SK-N-SH treated with all-trans-retinoic acid at 6 μM for 48 hours (cell line): ENCODE data around the gene OR2B2.

Source experiments
- ARNTL ChIP-seq: fragments of 450-650 bp; formaldehyde crosslinking; IDR thresholded peaks from 2 replicates; pipeline ENCODE4 v1.5.0; 2020; ENCODE audit warnings: low read depth, mild to moderate bottlenecking, moderate library complexity, borderline replicate concordance
- CSDC2 ChIP-seq: fragments of 250-450 bp; sonication (Bioruptor Pico); IDR thresholded peaks from 2 replicates; pipeline ENCODE4 v1.5.0; 2020; ENCODE audit warnings: mild to moderate bottlenecking, moderate library complexity
- ESRRG ChIP-seq: fragments of 250-450 bp; sonication (Bioruptor Pico); IDR thresholded peaks from 2 replicates; pipeline ENCODE4 v1.6.1; 2021; ENCODE audit warnings: mild to moderate bottlenecking
- GLIS3 ChIP-seq: fragments of 250-450 bp; sonication (Bioruptor Pico); IDR thresholded peaks from 2 replicates; pipeline ENCODE4 v1.5.0; 2020; ENCODE audit warnings: mild to moderate bottlenecking, moderate library complexity
- PPARA ChIP-seq: fragments of 250-450 bp; sonication (Bioruptor Pico); IDR thresholded peaks from 2 replicates; pipeline ENCODE4 v1.5.0; 2020; ENCODE audit warnings: mild to moderate bottlenecking, borderline replicate concordance
- RARB ChIP-seq: fragments of 250-450 bp; sonication (Bioruptor Pico); IDR thresholded peaks from 2 replicates; pipeline ENCODE4 v1.8.0; 2021; ENCODE audit warnings: mild to moderate bottlenecking, moderate library complexity
- TCF4 ChIP-seq: fragments of 250-450 bp; sonication (Bioruptor Pico); IDR thresholded peaks from 2 replicates; pipeline ENCODE4 v1.8.0; 2021; ENCODE audit warnings: mild to moderate bottlenecking, moderate library complexity, borderline replicate concordance
- TOX ChIP-seq: fragments of 250-450 bp; sonication (Bioruptor Pico); IDR thresholded peaks from 2 replicates; pipeline ENCODE4 v1.8.0; 2021; ENCODE audit warnings: mild to moderate bottlenecking, moderate library complexity, borderline replicate concordance
- ZFP3 ChIP-seq: fragments of 250-450 bp; sonication (Bioruptor Pico); IDR thresholded peaks from 2 replicates; pipeline ENCODE4 v1.5.0; 2020; ENCODE audit warnings: mild to moderate bottlenecking, moderate library complexity
- ZFP30 ChIP-seq: fragments of 450-650 bp; formaldehyde crosslinking; IDR thresholded peaks from 2 replicates; pipeline ENCODE4 v1.5.0; 2022; ENCODE audit warnings: mild to moderate bottlenecking, moderate library complexity
- ZNF565 ChIP-seq: fragments of 450-650 bp; formaldehyde crosslinking; conservative IDR thresholded peaks from 2 replicates; pipeline ENCODE4 v1.5.0; 2020; ENCODE audit warnings: low read depth, mild to moderate bottlenecking, moderate library complexity
- TF ChIP-seq, protein P1 (sequence below): fragments of 250-450 bp; sonication (Bioruptor Pico); IDR thresholded peaks from 2 replicates; pipeline ENCODE4 v1.8.0; 2020; ENCODE audit warnings: mild to moderate bottlenecking, moderate library complexity, borderline replicate concordance

DNA sequence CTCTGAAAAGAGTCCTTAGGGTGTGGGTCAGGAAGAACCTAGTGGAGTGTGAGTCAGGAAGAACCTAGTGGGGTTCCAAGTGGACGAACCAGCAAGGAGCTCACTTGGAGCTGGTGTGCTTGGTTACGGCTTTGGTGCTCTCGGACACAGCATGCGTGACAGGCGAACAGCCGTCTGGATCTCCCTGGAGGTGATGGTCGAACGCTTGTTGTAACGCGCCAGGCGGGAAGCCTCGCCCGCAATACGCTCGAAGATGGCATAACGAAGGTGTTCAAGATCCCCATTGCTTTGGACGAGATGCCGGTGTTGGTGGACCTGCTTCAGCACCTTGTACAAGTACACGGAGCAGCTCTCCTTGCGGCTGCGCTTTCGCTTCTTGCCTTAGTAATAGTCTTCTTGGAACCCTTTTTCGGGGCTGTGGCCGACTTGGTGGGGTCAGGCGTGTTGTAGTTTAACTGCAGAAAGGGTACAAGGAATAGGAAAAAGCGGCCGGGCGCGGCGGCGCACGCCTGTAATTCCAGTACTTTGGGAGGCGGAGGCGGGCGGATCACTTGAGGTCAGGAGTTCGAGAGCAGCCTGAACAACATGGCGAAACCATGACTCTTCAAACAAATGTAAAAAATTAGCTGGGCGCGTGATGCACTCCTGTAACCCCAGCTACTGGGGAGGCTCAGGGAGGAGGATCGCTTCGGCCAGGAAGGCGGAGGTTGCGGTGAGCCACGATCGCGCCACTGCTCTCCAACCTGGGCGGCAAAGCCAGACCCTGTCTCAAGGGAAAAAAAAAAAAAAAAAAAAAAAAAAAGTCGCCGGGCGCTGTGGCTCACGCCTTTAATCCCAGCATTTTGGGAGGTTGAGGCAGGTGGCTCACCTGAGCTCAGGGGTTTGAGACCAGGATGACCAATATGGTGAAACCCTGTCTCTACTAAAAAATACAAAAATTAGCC, 48.0 kb downstream of the OR2B2 start:
- TF ChIP-seq ESRRG (CRISPR knock-in tag) (no peak), PPARA (CRISPR knock-in tag) (no peak), TOX (CRISPR knock-in tag) (no peak), ARNTL (CRISPR knock-in tag) (no peak), GLIS3 (no peak), RARB (no peak), ZNF565 (CRISPR knock-in tag) (no peak), ZFP3 (CRISPR knock-in tag) (no peak), TCF4 (no peak), CSDC2 (no peak), ZFP30 (CRISPR knock-in tag) (no peak)
- TF ChIP-seq, protein P1, sequence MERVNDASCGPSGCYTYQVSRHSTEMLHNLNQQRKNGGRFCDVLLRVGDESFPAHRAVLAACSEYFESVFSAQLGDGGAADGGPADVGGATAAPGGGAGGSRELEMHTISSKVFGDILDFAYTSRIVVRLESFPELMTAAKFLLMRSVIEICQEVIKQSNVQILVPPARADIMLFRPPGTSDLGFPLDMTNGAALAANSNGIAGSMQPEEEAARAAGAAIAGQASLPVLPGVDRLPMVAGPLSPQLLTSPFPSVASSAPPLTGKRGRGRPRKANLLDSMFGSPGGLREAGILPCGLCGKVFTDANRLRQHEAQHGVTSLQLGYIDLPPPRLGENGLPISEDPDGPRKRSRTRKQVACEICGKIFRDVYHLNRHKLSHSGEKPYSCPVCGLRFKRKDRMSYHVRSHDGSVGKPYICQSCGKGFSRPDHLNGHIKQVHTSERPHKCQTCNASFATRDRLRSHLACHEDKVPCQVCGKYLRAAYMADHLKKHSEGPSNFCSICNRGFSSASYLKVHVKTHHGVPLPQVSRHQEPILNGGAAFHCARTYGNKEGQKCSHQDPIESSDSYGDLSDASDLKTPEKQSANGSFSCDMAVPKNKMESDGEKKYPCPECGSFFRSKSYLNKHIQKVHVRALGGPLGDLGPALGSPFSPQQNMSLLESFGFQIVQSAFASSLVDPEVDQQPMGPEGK (CRISPR knock-in tag), result no peak
